Body of pancreas (tissue), 4 donors: Measurements from ENCODE around the gene TMEM184B. TPM values are rescaled to one million over a fixed set of nuclear protein-coding genes. Genes with fewer than 3 reads are reported as not detected.

Experiments used
- ATAC-seq: fragments of 150-250 bp; one replicate; pipeline ENCODE4 v1.9.1; 2016
- DNase-seq, 4 donors: peaks; one replicate each; pipeline ENCODE4 v3.0.0-alpha.2; 2019
- H3K27ac ChIP-seq, 4 donors: fragments of 200-600 bp; sonication (generic); 1 replicate in 3 of 4; 2 replicates in 1 of 4; pipeline versions ENCODE4 v1.5.1 to v1.6.1; 2016 to 2019; ENCODE audit warnings: mild to moderate bottlenecking in 1 of 4, mixed read lengths in 1 of 4, moderate library complexity in 1 of 4
- H3K27me3 ChIP-seq, 2 donors: fragments of 200-600 bp; sonication (generic); one replicate each; pipeline ENCODE4 v1.6.0; 2016; ENCODE audit warnings: mild to moderate bottlenecking in 1 of 2
- H3K36me3 ChIP-seq, 2 donors: fragments of 200-600 bp; sonication (generic); replicated peaks in 1 of 2; 2 replicates each; pipeline ENCODE4 v1.5.1; 2016; ENCODE audit warnings: low read depth in 2 of 2; ENCODE audit not compliant: insufficient read depth in 1 of 2
- H3K4me1 ChIP-seq: fragments of 200-600 bp; sonication (generic); one replicate; pipeline ENCODE4 v1.6.0; 2016
- H3K4me3 ChIP-seq, 2 donors: fragments of 200-600 bp; sonication (generic); 1 replicate in 1 of 2; 2 replicates in 1 of 2; pipeline ENCODE4 v1.5.1; 2016 to 2019
- H3K9me3 ChIP-seq, 3 donors: fragments of 200-600 bp; sonication (generic); 1 replicate in 2 of 3; 2 replicates in 1 of 3; pipeline ENCODE4 v1.5.1; 2016
- CTCF ChIP-seq, 7 experiments: fragments of 450-650 bp in 4 of 7; fragments of 200-600 bp in 3 of 7; sonication (generic) in 3 of 7; IDR thresholded peaks; one replicate each; pipeline ENCODE4 v1.5.1; 2016 to 2019; ENCODE audit warnings: antibody characterized with exemption in 7 of 7
- POLR2A ChIP-seq, 3 donors: fragments of 450-650 bp; IDR thresholded peaks; one replicate each; pipeline ENCODE4 v1.6.1; 2016; ENCODE audit warnings: antibody characterized with exemption in 3 of 3, mild to moderate bottlenecking in 2 of 3
- WGBS, 2 donors: methylation state at CpG; one replicate each; pipeline ENCODE4 v1.1.5; 2017; 5-methylcytosine and 5-hydroxymethylcytosine counted together
- intact Hi-C: fragments of 100-400 bp; cut with DNase I; formaldehyde crosslinking; loops from one replicate; pipeline ENCODE4 v1.15.1; 2023
- total RNA-seq, 2 donors: library from RNA; depleted of rRNA; stranded (reverse); fragments of >200 nt; gene quantifications; one replicate each; pipeline ENCODE4 v1.1.0, GENCODE V29; 2016

Gene TMEM184B
- total RNA-seq, 2 donors from 2014 or later, result 28.7 to 31.4 TPM

DNA sequence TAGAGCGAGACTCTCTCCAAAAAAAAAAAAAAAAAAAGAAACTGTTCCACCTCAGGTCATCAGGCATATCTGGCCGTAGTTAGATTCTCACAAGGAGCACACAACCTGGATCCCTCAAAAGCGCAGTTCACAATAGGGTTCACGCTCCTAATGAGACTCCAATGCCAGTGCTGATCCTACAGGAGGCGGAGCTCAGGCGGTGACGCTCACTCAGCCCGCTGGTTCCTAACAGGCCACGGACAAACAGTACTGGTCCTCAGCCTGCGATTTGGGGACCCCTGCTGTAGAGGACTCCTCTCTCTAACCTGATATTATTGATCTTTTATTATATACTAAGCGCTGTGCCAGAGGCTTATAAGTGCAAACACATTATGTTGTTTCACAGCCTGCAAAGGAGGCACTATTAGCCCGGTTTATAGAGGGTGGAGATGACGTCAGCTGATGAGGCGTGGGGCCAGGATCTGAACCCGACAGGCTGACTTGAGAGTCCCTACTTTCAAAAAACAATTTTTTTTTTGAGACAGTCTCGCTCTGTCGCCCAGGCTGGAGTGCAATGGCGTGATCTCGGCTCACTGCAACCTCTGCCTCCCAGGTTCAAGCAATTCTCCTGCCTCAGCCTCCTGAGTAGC is 75.9 kb downstream of the TMEM184B start:
- intact Hi-C loops, result no loop called here
- Histone ChIP-seq H3K9me3 (no peaks in the 10 kb centered on the region), H3K4me1 (peaks cover 16% of the 10 kb centered on the region), H3K27ac (no peak overlapping the region), H3K27me3 (no peaks in the 10 kb centered on the region), H3K4me3 (no peak overlapping the region), H3K36me3 (no peaks in the 10 kb centered on the region)
- TF ChIP-seq CTCF (IDR thresholded peaks at IDR 0.05) (no peak), POLR2A (IDR thresholded peaks at IDR 0.05) (no peak)
- WGBS, 2 donors, result 79 to 81% methylated on average over 19 of the region's 19 CpGs
- DNase-seq (no peak), ATAC-seq (no peak)

DNA sequence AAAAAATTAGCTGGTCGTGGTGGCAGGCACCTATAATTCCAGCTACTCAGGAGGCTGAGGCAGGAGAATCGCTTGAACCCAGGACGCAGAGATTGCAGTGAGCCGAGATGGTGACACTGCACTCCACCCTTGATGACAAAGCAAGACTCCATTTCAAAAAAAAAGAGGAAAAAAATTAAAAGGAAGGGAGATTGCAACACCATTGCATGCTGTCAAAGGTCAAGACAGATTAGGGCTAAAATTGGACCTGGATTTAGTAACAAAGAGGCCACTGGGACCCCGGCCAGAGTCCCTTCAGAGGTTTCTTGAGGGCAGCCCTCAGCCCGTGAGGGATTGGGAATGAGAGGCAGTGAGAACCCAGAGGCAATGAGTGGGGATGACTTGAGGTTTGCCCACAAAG is 79.2 kb downstream of the TMEM184B start:
- Histone ChIP-seq H3K4me1 (peaks cover 13% of the 10 kb centered on the region), H3K9me3 (no peaks in the 10 kb centered on the region), H3K27me3 (no peaks in the 10 kb centered on the region), H3K36me3 (no peaks in the 10 kb centered on the region), H3K27ac (no peak overlapping the region), H3K4me3 (no peak overlapping the region)
- no peak for TF ChIP-seq POLR2A (IDR thresholded peaks at IDR 0.05)
- no peak for TF ChIP-seq CTCF (IDR thresholded peaks at IDR 0.05)
- WGBS, 2 donors, result 48 to 49% methylated on average over 6 of the region's 6 CpGs
- intact Hi-C loops, result no loop called here
- DNase-seq (peak in 2 of 4 donors; percentile 38 to 48), ATAC-seq (peak; percentile 15)

GRCh38 chr22:38192475-38192863 is 80.3 kb downstream of the TMEM184B start:
- no peaks in the 10 kb centered on the region for H3K36me3 ChIP-seq
- no peaks in the 10 kb centered on the region for H3K9me3 ChIP-seq
- no peak overlapping the region for H3K27ac ChIP-seq
- TF ChIP-seq CTCF (IDR thresholded peaks at IDR 0.05) (no peak), POLR2A (IDR thresholded peaks at IDR 0.05) (no peak)
- ATAC-seq, result no peak
- no peaks in the 10 kb centered on the region for H3K27me3 ChIP-seq
- no peak overlapping the region for H3K4me3 ChIP-seq
- 72 to 91% methylated on average over 3 of the region's 3 CpGs for WGBS, 2 donors
- H3K4me1 ChIP-seq, result peaks cover 21% of the 10 kb centered on the region
- no peak for DNase-seq
- intact Hi-C loops, result no loop called here

- TF ChIP-seq POLR2A (IDR thresholded peaks at IDR 0.05), result no peak
- no peak for TF ChIP-seq CTCF (IDR thresholded peaks at IDR 0.05)
- no peaks in the 10 kb centered on the region for H3K27me3 ChIP-seq
- no peak overlapping the region for H3K27ac ChIP-seq
- DNase-seq (no peak), ATAC-seq (no peak)
- H3K4me1 ChIP-seq, result peaks cover 27% of the 10 kb centered on the region
- H3K36me3 ChIP-seq, result no peaks in the 10 kb centered on the region
- intact Hi-C loops, result no loop called here
- no peaks in the 10 kb centered on the region for H3K9me3 ChIP-seq
- WGBS, 2 donors, result 83 to 90% methylated on average over 10 of the region's 10 CpGs
- no peak overlapping the region for H3K4me3 ChIP-seq
Observed at GRCh38 chr22:38191731-38192474, 80.9 kb downstream of the TMEM184B start.
